ENCODE results near the gene PRR18. TPM values are rescaled to one million over a fixed set of nuclear protein-coding genes. Genes with fewer than 3 reads are reported as not detected.
A peak's percentile ranks its signal among the peaks of the same experiment; 100 is the strongest.

Gene PRR18
- total and polyA plus RNA-seq, 2 of the 13 experiments (the other 11 are each of a cell fraction or from before 2014, with no cell fraction given): 0.04 TPM

DNA sequence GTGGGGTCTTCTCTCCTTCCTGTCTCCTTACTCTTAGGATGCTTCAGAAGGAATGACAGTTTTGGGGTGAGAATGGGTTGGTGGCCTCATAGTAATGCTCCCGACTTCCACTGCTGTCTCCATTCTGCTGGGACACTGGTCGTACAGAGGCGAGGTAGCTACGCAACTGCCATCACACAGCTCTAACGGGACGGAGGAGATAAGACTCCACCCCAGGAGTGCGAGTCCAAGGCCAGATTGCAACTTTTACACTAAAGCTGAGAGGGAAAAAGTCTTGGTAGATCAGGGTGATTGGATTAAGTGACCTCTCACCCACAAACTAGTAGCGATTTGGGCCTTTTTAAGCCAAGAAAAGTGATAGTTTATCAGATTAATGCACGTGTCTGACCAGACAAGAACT, 1.8 kb upstream of the PRR18 start (continued):
- TF ChIP-seq, protein P1, sequence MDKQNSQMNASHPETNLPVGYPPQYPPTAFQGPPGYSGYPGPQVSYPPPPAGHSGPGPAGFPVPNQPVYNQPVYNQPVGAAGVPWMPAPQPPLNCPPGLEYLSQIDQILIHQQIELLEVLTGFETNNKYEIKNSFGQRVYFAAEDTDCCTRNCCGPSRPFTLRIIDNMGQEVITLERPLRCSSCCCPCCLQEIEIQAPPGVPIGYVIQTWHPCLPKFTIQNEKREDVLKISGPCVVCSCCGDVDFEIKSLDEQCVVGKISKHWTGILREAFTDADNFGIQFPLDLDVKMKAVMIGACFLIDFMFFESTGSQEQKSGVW (CRISPR knock-in tag; IDR thresholded peaks at IDR 0.05; ENCODE audit: borderline replicate concordance): no peak
- TF ChIP-seq GATAD1 (CRISPR knock-in tag; IDR thresholded peaks at IDR 0.05): no peak

GRCh38 chr6:166308769-166309589, 787 bp upstream of the PRR18 start:
- ATAC-seq: peak; percentile 48
- TF ChIP-seq ZNF790 (CRISPR knock-in tag; IDR thresholded peaks at IDR 0.05; ENCODE audit: borderline replicate concordance) (no peak), MLLT10 (CRISPR knock-in tag; IDR thresholded peaks at IDR 0.05) (no peak), HIC2 (CRISPR knock-in tag; IDR thresholded peaks at IDR 0.05; ENCODE audit: low read depth) (peak; percentile 46; the same call in 1 of the 2 replicates), CTCF (CRISPR knock-in tag; IDR thresholded peaks at IDR 0.05) (peak; percentile 54), ZNF20 (CRISPR knock-in tag; IDR thresholded peaks at IDR 0.05) (no peak), BRCA1 (CRISPR knock-in tag; IDR thresholded peaks at IDR 0.05) (no peak), CBX2 (IDR thresholded peaks at IDR 0.05; ENCODE audit: low read depth, low read length) (peak; percentile 73; the same call in 1 of the 2 replicates), CBX2 (CRISPR knock-in tag; IDR thresholded peaks at IDR 0.05; ENCODE audit: low read depth) (no peak)
- TF ChIP-seq, protein P2, sequence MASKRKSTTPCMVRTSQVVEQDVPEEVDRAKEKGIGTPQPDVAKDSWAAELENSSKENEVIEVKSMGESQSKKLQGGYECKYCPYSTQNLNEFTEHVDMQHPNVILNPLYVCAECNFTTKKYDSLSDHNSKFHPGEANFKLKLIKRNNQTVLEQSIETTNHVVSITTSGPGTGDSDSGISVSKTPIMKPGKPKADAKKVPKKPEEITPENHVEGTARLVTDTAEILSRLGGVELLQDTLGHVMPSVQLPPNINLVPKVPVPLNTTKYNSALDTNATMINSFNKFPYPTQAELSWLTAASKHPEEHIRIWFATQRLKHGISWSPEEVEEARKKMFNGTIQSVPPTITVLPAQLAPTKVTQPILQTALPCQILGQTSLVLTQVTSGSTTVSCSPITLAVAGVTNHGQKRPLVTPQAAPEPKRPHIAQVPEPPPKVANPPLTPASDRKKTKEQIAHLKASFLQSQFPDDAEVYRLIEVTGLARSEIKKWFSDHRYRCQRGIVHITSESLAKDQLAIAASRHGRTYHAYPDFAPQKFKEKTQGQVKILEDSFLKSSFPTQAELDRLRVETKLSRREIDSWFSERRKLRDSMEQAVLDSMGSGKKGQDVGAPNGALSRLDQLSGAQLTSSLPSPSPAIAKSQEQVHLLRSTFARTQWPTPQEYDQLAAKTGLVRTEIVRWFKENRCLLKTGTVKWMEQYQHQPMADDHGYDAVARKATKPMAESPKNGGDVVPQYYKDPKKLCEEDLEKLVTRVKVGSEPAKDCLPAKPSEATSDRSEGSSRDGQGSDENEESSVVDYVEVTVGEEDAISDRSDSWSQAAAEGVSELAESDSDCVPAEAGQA (IDR thresholded peaks at IDR 0.05; ENCODE audit: low read depth): no peak
- TF ChIP-seq, protein P2 (CRISPR knock-in tag; IDR thresholded peaks at IDR 0.05; ENCODE audit: borderline replicate concordance): no peak

More at GRCh38 chr6:166308769-166309589, 787 bp upstream of the PRR18 start:
- Histone ChIP-seq H3K27ac (ENCODE audit: extremely low read length, insufficient read depth, low read length) (no peak overlapping the region), H3K79me2 (ENCODE audit: insufficient read depth, low read length) (no peaks in the 10 kb centered on the region), H3K9me3 (ENCODE audit: low read length) (no peaks in the 10 kb centered on the region), H3K4me2 (ENCODE audit: low read depth, low read length) (peak overlapping the region; percentile 90), H3K9ac (ENCODE audit: insufficient read depth, low read depth, low read length) (no peak overlapping the region), H4K20me1 (ENCODE audit: insufficient read depth, low read length) (no peaks in the 10 kb centered on the region), H2AFZ (ENCODE audit: low read length) (no peak overlapping the region), H3K36me3 (replicated peaks in 1 of 2; ENCODE audit: control insufficient read depth in 1 of 2, insufficient read depth in 2 of 2, low read length in 2 of 2) (no peaks in the 10 kb centered on the region), H3K27me3 (ENCODE audit: control insufficient read depth in 1 of 2, insufficient read depth in 2 of 2, low read length in 2 of 2) (peaks cover 13 to 51% of the 10 kb centered on the region in 2 experiments; a peak in 4 of 5 replicates), H3K4me3 (replicated peaks in 1 of 3; ENCODE audit: insufficient read depth in 1 of 3, low read depth in 2 of 3, low read length in 3 of 3) (peak overlapping the region; percentile 56 to 79 (median 76)), H3K4me1 (ENCODE audit: insufficient read depth, low read length) (peaks cover 29% of the 10 kb centered on the region)
- ChIA-PET CTCF (ENCODE audit: low intra/inter-chr PET ratio, low total read pairs) (no interaction called here), POLR2A (no interaction called here)
- WGBS (ENCODE audit: low lambda C conversion rate): 8% methylated on average over 10 of the region's 11 CpGs
- no TSS peak for BruUV-seq (replicated peaks)
- DNase-seq (ENCODE audit: low spot score) (peak; percentile 36), FAIRE-seq (no peak)
- in situ Hi-C loops (cut with HindIII; ENCODE audit: extremely low pct_ligation_motif_present, low pct_unique_long_range_greater_than_20kb) (no loop called here), intact Hi-C loops (cut with micrococcal nuclease; ENCODE audit: unreplicated experiment) (no loop called here)

Measured in HepG2 (cell line).